SU-DHL-6 (cell line): ENCODE data around the gene TGFA.

ENCODE experiments used
- CTCF ChIP-seq: fragments of 200-600 bp; sonication (generic); IDR thresholded peaks from one replicate; pipeline ENCODE4 v1.5.1; 2017; ENCODE audit warnings: antibody characterized with exemption, mild to moderate bottlenecking, low read length, moderate library complexity; ENCODE audit not compliant: insufficient read depth, poor library complexity, severe bottlenecking
- EZH2phosphoT487 ChIP-seq: fragments of 200-600 bp; sonication (generic), shearing (Covaris generic); conservative IDR thresholded peaks from 2 replicates; pipeline ENCODE4 v1.6.1; 2018; ENCODE audit warnings: mild to moderate bottlenecking, antibody characterized with exemption, low read length, moderate library complexity, mixed read lengths

DNA sequence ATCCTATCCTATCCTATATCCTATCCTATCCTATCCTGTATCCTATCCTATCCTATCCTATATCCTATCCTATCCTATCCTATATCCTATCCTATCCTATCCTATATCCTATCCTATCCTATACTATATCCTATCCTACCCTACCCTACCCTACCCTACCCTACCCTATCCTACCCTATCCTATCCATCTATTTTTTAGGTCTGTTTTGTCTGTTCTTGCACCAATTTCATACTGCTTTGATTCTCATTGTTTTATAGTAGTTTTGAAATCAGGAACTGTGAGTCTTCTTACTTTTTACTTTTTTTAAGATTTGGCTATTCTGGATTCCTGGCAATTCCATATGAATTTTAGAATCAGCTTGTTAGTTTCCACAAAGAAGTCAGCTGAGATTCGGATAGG is 118.5 kb downstream of the TGFA start:
- TF ChIP-seq CTCF (no peak), EZH2phosphoT487 (no peak)
